OCI-LY3 (cell line): Measurements from ENCODE around the gene SERGEF.

Experiments
- EZH2phosphoT487 ChIP-seq: fragments of 200-600 bp; shearing (Covaris generic); IDR thresholded peaks from 2 replicates; pipeline ENCODE4 v1.6.1; 2018; ENCODE audit warnings: antibody characterized with exemption, mixed run types, low read depth
- TF ChIP-seq, protein P1 (sequence below): fragments of 200-600, 300-600 bp; sonication (generic); IDR thresholded peaks from 2 replicates; pipeline ENCODE4 v1.5.1; 2014; ENCODE audit warnings: antibody characterized with exemption, low read length, low read depth

DNA sequence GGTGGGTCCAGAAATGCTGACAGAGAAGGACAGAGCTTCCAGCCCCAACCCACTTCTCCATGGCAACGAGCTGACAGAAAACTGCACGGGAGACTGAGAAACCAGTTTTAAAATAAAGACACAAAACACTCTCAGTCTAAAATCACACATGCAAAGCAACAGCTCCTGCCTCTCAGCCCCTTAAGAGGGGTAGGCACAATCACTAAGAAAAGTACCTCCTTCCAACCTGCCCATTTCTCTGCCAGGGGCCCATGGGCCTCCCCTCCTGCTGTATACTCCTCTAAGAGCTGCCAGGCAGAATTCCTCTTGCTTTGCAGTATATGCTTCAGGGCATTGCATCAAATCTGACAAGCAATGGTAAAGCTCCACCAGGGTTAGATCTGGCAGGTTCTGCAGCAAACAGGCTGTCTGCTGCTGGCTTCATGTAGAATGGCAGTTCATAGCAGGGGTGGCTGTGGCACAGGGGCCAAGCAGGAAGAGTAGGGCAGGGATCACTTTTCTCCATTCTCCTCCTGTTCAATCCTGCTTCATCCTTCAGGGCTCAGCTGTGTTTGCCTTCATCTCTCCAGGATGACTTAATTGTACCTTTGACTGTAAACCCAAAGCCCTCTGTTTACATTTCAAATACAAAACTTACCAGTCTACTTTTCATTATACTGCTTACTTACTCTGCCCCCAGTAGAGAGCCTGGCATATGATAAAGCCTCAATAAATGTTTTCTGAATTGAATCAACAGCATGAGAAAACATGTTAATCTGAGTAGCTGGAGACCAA is 200.6 kb downstream of the SERGEF start:
- TF ChIP-seq EZH2phosphoT487: no peak
- TF ChIP-seq, protein P1, sequence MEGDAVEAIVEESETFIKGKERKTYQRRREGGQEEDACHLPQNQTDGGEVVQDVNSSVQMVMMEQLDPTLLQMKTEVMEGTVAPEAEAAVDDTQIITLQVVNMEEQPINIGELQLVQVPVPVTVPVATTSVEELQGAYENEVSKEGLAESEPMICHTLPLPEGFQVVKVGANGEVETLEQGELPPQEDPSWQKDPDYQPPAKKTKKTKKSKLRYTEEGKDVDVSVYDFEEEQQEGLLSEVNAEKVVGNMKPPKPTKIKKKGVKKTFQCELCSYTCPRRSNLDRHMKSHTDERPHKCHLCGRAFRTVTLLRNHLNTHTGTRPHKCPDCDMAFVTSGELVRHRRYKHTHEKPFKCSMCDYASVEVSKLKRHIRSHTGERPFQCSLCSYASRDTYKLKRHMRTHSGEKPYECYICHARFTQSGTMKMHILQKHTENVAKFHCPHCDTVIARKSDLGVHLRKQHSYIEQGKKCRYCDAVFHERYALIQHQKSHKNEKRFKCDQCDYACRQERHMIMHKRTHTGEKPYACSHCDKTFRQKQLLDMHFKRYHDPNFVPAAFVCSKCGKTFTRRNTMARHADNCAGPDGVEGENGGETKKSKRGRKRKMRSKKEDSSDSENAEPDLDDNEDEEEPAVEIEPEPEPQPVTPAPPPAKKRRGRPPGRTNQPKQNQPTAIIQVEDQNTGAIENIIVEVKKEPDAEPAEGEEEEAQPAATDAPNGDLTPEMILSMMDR: no peak
